Activated CD8-positive, alpha-beta memory T cell treated with anti-CD3 and anti-CD28 coated beads for 1 hour (primary cell): ENCODE data around the gene DEFB132.
"Not testable (repeated sequence)": the region's sequence is repeated elsewhere in the genome, so short reads cannot be mapped to it uniquely, and the experiment has no call there.

Experiments
- DNase-seq, 2 donors: peaks; one replicate each; pipeline ENCODE4 v3.0.0-alpha.2; 2020; ENCODE audit warnings: low read depth in 1 of 2; ENCODE audit errors: extremely low read depth in 1 of 2

The DEFB132 gene

GRCh38 chr20:257419-257818 is at the start of gene DEFB132:
DEFB132 (plus strand) TSS chr20:257724; CDS start chr20:257779, 55 bp downstream.
- DNase-seq, result no peak

- DNase-seq, result no peak
Observed at GRCh38 chr20:208942-209566, 48.5 kb upstream of the DEFB132 start.

GRCh38 chr20:210809-211502 is 46.6 kb upstream of the DEFB132 start:
- no peak for DNase-seq

GRCh38 chr20:214383-214782 is 43.1 kb upstream of the DEFB132 start:
- no peak for DNase-seq

GRCh38 chr20:215796-216195 is 41.7 kb upstream of the DEFB132 start:
- no peak for DNase-seq

- no peak for DNase-seq
Observed at GRCh38 chr20:217266-217665, 40.3 kb upstream of the DEFB132 start.

GRCh38 chr20:219290-220115 is 38.0 kb upstream of the DEFB132 start:
- no peak for DNase-seq

- DNase-seq, result no peak
Observed at GRCh38 chr20:221258-221830, 36.2 kb upstream of the DEFB132 start.

GRCh38 chr20:225879-226278 is 31.6 kb upstream of the DEFB132 start:
- not testable (repeated sequence) for DNase-seq

GRCh38 chr20:226958-227357 is 30.6 kb upstream of the DEFB132 start, which contains the start of gene DEFB129:
DEFB129 (plus strand) TSS chr20:227258; CDS start chr20:227289, 31 bp downstream.
- DNase-seq, result no peak

- DNase-seq, result no peak
Observed at GRCh38 chr20:227439-228105, 30.0 kb upstream of the DEFB132 start.

- no peak for DNase-seq
Observed at GRCh38 chr20:235891-236290, 21.6 kb upstream of the DEFB132 start.

- DNase-seq, result no peak
Observed at GRCh38 chr20:237489-237888, 20.0 kb upstream of the DEFB132 start.

- DNase-seq, result no peak
Observed at GRCh38 chr20:237929-238328, 19.6 kb upstream of the DEFB132 start.

- no peak for DNase-seq
Observed at GRCh38 chr20:242905-243304, 14.6 kb upstream of the DEFB132 start.

- DNase-seq, result no peak
Observed at GRCh38 chr20:251354-251753, 6.2 kb upstream of the DEFB132 start.

- DNase-seq, result no peak
Observed at GRCh38 chr20:252801-253200, 4.7 kb upstream of the DEFB132 start.

GRCh38 chr20:253447-253846 is 4.1 kb upstream of the DEFB132 start:
- not testable (repeated sequence) for DNase-seq

GRCh38 chr20:258269-258858 is 840 bp downstream of the DEFB132 start:
- DNase-seq, result no peak

- no peak for DNase-seq
Observed at GRCh38 chr20:258963-259362, 1.4 kb downstream of the DEFB132 start.
